Effector memory CD4-positive, alpha-beta T cell (primary cell): ENCODE measurements around the gene IFITM10.
A peak's percentile ranks its signal among the peaks of the same experiment; 100 is the strongest.

Experiments
- DNase-seq, 3 donors: peaks; one replicate each; pipeline ENCODE4 v3.0.0-alpha.2; 2020
- H3K27ac ChIP-seq: 2 replicates; pipeline ENCODE4 v1.7.0; 2013; ENCODE audit warnings: mild to moderate bottlenecking, low read length, moderate library complexity; ENCODE audit not compliant: insufficient read depth, poor library complexity, severe bottlenecking
- H3K27me3 ChIP-seq: replicated peaks from 2 replicates; pipeline ENCODE4 v1.7.0; 2013; ENCODE audit warnings: mild to moderate bottlenecking, low read length; ENCODE audit not compliant: insufficient read depth, control insufficient read depth, poor library complexity, severe bottlenecking
- H3K36me3 ChIP-seq: 2 replicates; pipeline ENCODE4 v1.7.0; 2013; ENCODE audit warnings: mild to moderate bottlenecking, low read length, moderate library complexity; ENCODE audit not compliant: control insufficient read depth, insufficient read depth
- H3K4me1 ChIP-seq: 2 replicates; pipeline ENCODE4 v1.7.0; 2013; ENCODE audit warnings: low read length, mild to moderate bottlenecking; ENCODE audit not compliant: control insufficient read depth, insufficient read depth, poor library complexity, severe bottlenecking
- H3K4me3 ChIP-seq: 2 replicates; pipeline ENCODE4 v1.7.0; 2013; ENCODE audit warnings: low read length, low read depth, mild to moderate bottlenecking; ENCODE audit not compliant: insufficient read depth, poor library complexity, severe bottlenecking
- H3K9me3 ChIP-seq: 2 replicates; pipeline ENCODE4 v1.7.0; 2013; ENCODE audit warnings: mild to moderate bottlenecking, low read length, moderate library complexity; ENCODE audit not compliant: control insufficient read depth

IFITM10 gene

DNA sequence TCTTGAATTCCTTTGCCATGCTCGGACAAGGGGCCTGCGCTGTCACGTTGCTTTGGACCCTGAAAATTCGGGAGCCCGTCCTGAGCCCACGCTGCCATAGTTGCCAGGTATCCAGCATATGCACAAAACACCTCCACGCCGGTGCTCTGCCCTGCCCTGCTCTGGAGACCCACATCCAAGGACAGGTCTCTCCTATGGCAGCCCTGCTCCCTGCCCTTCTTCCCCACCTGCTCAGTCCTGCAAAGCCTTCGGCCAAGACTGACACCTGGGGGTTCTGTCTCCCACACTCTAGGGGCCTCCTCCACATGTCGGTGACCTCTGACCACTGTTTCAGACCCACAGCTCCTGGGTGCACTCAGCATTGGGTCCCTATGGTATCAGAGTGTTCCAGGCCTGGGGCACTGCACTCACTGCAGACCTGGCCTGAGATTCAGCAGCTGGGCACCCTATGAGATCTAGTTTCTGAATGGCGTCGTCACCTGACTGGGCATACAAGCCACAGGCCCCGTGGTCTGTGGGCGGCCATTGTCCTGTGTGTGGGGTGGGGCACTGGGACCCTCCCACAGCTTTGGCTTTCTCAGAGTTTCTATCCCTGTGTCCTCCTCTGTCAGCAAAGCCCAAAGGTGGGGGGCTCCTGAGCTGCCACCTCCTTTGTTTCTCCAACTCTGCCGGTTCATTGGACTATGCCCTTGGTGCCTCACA is 55.4 kb downstream of the IFITM10 start:
- Histone ChIP-seq H3K27ac (no peak overlapping the region), H3K4me3 (no peak overlapping the region), H3K9me3 (no peaks in the 10 kb centered on the region), H3K27me3 (peaks cover 9% of the 10 kb centered on the region), H3K4me1 (peaks cover 12% of the 10 kb centered on the region), H3K36me3 (no peaks in the 10 kb centered on the region)
- no peak for DNase-seq

DNA sequence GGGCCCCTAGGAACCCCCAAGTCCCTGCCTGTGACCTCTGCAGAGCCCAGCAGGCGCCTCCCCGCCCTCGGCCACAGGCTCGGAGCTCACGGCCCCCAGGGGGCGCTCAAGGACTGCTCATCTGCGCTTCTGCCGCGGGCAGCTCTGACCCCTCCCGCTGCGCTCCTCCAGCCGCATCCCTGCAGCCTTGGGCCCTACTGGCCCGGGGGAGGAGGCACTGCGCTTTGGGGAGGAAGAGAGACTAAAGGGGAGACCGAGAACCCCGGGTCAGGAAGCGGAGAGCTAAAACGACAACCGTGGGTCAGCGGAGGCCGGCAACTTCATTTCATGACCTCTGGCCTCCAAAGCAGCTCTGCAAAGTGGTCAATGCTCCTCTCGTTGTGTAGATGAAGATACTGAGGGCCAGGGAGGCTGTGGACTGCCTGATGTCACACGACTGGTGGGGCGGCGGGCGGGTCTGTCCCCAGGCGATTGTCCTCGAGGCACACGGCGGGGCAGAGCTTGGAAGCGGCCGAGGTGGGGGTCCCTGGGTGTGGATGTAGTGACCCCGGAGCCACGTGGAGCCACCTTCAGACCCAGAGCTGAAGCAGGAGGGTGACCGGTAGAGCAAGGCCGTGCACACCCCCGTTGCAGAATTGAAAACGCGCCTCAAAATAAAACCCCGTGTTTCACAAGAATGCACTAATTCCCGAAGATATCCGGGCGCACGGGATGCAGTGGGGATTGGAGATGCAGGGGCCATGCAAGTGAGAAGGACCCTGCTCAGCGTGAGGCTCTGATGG is 56.1 kb downstream of the IFITM10 start:
- no peak overlapping the region for H3K27ac ChIP-seq
- peak; percentile 42 to 71 (median 61) for DNase-seq

DNA sequence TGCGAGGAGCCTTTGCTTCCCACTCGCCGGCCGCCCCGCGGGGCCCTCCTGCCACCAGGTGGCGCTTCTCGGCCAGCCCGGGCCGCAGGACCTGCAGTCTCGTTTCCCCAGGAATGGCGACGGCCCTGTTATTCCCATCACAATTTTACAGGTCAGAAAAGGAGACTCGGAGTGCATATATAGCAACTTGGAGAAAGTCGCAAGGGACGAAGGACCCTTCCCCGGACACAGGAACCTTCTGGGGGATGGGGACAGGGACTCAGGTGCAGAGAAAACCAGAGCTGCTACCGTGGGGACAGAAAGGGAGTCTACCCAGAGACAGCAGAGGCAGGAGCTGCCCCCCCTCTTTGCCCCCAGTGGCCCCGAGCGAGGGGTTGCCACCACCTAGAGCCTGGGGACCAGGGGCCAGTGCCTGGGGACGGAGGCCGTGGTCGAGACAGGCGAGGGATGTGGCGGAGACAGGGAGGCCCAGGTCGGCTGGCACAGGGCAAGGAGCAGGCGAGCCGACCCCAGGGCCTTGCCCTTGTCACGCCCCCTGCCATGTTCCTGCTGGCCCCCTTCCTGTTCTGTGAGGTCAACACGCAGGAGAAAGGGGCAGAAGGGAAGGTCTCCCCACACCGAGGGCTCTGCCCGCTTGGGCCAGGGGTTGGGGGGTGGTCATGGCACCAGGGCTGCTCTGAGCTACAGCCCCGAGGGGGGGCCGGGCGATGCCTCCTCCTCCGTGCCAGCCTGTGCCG is 56.9 kb downstream of the IFITM10 start:
- peaks cover 9% of the 10 kb centered on the region for H3K27me3 ChIP-seq
- H3K4me3 ChIP-seq = no peak overlapping the region
- H3K36me3 ChIP-seq = no peaks in the 10 kb centered on the region
- H3K4me1 ChIP-seq = peaks cover 12% of the 10 kb centered on the region
- H3K9me3 ChIP-seq = no peaks in the 10 kb centered on the region
- DNase-seq = peak; percentile 46 to 62 (median 49)
- H3K27ac ChIP-seq = no peak overlapping the region

More for the DNA sequence above, 56.1 kb downstream of the IFITM10 start:
- H3K9me3 ChIP-seq = no peaks in the 10 kb centered on the region
- peaks cover 9% of the 10 kb centered on the region for H3K27me3 ChIP-seq
- peaks cover 12% of the 10 kb centered on the region for H3K4me1 ChIP-seq
- no peak overlapping the region for H3K4me3 ChIP-seq
- no peaks in the 10 kb centered on the region for H3K36me3 ChIP-seq

DNA sequence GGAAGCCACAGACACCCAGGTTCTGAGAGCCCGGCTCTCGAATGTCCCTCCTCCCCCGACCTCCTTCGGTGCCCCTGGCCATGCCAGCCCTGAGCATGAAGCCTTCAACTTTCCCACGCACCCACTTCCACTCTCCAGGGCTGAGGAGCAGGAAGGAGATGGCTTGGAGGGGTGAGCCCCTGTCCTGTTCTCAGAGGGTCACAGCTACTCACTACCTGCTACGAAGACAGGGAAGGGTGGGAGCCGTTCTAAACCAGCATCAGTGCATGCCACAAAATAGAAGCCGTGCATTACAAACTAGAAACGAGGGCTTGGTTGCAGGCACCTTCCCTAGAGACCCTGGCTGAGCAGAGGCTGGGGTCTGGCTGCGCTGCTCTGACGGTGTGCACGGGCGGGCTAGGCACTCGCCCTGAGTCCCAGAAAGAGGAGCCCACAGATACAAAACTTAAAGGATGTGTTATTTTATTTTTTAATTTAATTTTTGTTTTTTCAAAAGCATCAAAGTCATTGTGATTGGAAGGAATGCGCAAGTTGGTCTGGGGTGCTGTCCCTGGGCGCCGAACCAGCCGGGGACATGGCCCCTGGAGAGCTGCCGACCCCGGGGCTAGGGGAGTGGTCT is 57.6 kb downstream of the IFITM10 start:
- no peak overlapping the region for H3K27ac ChIP-seq
- no peaks in the 10 kb centered on the region for H3K9me3 ChIP-seq
- peaks cover 12% of the 10 kb centered on the region for H3K4me1 ChIP-seq
- peaks cover 9% of the 10 kb centered on the region for H3K27me3 ChIP-seq
- H3K36me3 ChIP-seq = no peaks in the 10 kb centered on the region
- DNase-seq = no peak
- H3K4me3 ChIP-seq = no peak overlapping the region

DNA sequence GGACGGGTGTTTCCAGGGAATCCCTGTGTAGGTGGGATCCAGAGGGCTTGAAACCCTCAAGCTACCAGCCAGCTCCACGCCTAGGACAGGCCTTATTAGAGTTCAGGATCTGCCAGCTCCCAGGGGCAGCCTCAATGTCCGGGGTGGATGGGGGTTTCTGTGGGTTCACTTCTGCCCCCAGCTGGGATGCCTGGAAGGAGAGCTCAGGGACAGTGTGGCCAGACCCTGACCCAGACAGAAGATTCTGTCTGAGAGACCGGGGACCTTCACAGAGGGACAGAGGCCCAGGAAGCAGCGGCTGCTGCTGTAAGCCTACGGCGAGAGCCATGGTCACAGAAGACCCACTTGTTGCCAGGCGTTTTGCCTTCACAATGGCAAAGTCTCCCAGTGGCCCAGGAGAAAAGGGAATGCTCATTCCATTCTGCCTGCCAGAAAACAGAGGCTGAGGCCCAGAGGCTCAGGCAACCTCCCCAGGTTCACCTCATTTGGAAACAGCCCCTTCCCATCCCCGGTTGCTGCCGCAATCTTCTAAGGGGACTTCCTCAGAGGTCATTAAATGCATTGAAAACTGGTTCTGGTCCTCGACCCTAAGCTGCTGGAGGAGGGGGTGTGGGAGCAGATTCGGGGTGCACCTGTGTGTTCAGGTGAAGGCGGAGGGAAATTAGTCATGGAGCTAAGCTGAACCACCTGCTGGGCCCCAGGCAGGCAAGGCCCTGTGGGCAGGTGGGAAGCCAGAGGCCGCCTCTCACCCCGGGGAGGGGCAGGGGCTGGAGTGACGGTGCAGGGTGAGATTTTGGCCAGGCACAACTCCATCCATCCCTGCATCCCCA is 58.3 kb downstream of the IFITM10 start:
- no peaks in the 10 kb centered on the region for H3K36me3 ChIP-seq
- H3K27me3 ChIP-seq = peaks cover 9% of the 10 kb centered on the region
- H3K4me3 ChIP-seq = no peak overlapping the region
- DNase-seq = no peak
- H3K4me1 ChIP-seq = peaks cover 12% of the 10 kb centered on the region
- no peaks in the 10 kb centered on the region for H3K9me3 ChIP-seq
- no peak overlapping the region for H3K27ac ChIP-seq

DNA sequence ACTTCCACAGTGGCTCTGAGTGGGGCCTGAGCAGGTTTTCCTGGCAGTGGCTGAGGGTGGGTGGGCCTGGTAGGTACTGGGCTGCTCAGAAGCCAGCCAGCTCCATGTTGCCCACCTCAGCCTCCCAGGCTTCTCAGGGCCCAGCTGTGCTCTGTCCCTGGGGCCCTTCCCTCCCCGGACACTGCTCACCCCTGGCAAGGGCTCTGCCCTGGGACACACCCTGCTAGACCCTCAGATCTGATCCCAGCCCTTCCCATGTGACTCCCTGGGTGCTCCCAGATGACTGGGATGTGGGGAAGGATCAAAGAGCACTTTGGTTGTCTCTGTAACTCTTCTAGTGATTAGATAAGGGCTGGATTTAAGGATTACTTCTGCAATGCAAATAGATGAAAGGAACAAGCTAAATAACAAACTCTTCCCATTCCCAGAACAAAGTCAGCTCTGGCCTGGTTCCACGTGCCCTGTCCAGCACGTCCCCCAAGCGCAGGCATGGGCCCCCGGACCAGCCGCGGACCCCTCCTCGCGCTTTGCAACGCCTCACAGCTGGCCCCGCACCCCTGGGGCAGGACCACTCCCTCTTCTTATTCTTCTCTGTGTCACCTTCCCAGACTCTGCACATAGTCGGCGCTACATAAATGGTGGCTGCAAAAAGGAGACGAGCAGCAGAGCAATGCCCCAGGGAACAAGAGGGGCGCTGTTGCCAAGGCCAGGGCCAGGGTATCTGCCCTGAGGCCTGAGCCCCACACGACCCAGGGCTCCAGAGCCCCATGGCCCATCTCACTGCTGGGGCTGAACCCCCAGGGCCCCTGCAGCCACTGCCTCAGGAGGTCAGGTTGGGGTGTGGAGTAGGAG is 59.1 kb downstream of the IFITM10 start:
- no peak overlapping the region for H3K27ac ChIP-seq
- peaks cover 12% of the 10 kb centered on the region for H3K4me1 ChIP-seq
- H3K9me3 ChIP-seq = no peaks in the 10 kb centered on the region
- H3K36me3 ChIP-seq = no peaks in the 10 kb centered on the region
- no peak for DNase-seq
- no peak overlapping the region for H3K4me3 ChIP-seq
- peaks cover 9% of the 10 kb centered on the region for H3K27me3 ChIP-seq

DNA sequence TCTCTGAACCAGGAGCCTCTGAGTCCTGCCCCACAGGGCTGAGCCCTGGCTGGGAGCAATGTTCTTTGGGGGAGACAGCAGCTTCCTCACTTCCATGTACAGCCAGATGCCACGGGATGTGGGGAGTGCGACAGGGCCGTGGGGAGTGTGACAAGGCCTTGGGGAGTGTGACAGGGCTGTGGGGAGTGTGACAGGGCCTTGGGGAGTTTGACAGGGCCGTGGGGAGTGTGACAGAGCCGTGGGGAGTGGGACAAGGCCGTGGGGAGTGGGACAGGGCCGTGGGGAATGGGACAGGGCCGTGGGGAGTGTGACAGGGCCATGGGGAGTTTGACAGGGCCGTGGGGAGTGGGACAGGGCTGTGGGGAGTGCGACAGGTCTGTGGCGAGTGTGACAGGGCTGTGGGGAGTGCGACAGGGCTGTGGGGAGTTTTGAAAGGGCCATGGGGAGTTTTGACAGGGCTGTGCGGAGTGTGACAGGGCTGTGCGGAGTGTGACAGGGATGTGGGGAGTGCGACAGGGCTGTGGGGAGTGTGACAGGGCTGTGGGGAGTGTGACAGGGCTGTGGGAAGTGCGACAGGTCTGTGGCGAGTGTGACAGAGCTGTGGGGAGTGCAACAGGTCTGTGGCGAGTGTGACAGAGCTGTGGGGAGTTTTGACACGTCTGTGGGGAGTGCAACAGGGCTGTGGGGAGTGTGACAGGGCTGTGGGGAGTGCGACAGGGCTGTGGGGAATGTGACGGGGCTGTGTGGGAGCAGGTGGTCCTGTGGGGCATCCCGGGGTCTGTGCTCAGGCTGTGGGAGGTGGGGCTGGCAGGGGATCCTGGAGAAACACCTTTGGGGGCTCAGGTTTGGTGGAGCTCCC is 60.0 kb downstream of the IFITM10 start:
- DNase-seq = no peak
- Histone ChIP-seq H3K4me1 (peaks cover 12% of the 10 kb centered on the region), H3K4me3 (no peak overlapping the region), H3K36me3 (no peaks in the 10 kb centered on the region), H3K9me3 (no peaks in the 10 kb centered on the region), H3K27me3 (peaks cover 9% of the 10 kb centered on the region), H3K27ac (no peak overlapping the region)
